Inferior parietal cortex (tissue), 1 donor: Measurements from ENCODE around the gene GPR153.
A peak's percentile ranks its signal among the peaks of the same experiment; 100 is the strongest.
"Not testable (repeated sequence)": the region's sequence is repeated elsewhere in the genome, so short reads cannot be mapped to it uniquely, and the experiment has no call there.

Experiments
- DNase-seq: peaks from one replicate; pipeline ENCODE4 v3.0.0-alpha.2; 2016; ENCODE audit errors: extremely low spot score

Gene GPR153

GRCh38 chr1:6260961-6261614 lies at the start of gene GPR153:
TSS of gene GPR153 (minus strand) at chr1:6261098. CDS start at chr1:6254905, 6,193 bp downstream.
- DNase-seq, result no peak

- no peak for DNase-seq
Measured at GRCh38 chr1:6310116-6310848, 49.4 kb upstream of the GPR153 start.

- DNase-seq, result no peak
Measured at GRCh38 chr1:6309564-6309963, 48.7 kb upstream of the GPR153 start.

GRCh38 chr1:6308449-6308848 lies 47.6 kb upstream of the GPR153 start:
- no peak for DNase-seq

- DNase-seq, result not testable (repeated sequence)
Measured at GRCh38 chr1:6307682-6308081, 46.8 kb upstream of the GPR153 start.

GRCh38 chr1:6307099-6307498 lies 46.2 kb upstream of the GPR153 start:
- no peak for DNase-seq

- no peak for DNase-seq
Measured at GRCh38 chr1:6303397-6304012, 42.6 kb upstream of the GPR153 start.

GRCh38 chr1:6302568-6302967 lies 41.7 kb upstream of the GPR153 start:
- no peak for DNase-seq

GRCh38 chr1:6301526-6301925 lies 40.6 kb upstream of the GPR153 start:
- no peak for DNase-seq

- no peak for DNase-seq
Measured at GRCh38 chr1:6300342-6301048, 39.6 kb upstream of the GPR153 start.

- DNase-seq, result no peak
Measured at GRCh38 chr1:6299557-6300165, 38.8 kb upstream of the GPR153 start.

- no peak for DNase-seq
Measured at GRCh38 chr1:6298940-6299465, 38.1 kb upstream of the GPR153 start.

- no peak for DNase-seq
Measured at GRCh38 chr1:6298530-6298929, 37.6 kb upstream of the GPR153 start.

- DNase-seq, result no peak
Measured at GRCh38 chr1:6295910-6296309, 35.0 kb upstream of the GPR153 start.

- no peak for DNase-seq
Measured at GRCh38 chr1:6294890-6295556, 34.1 kb upstream of the GPR153 start.

GRCh38 chr1:6294080-6294889 lies 33.4 kb upstream of the GPR153 start:
- DNase-seq, result no peak

- DNase-seq, result no peak
Measured at GRCh38 chr1:6292102-6292501, 31.2 kb upstream of the GPR153 start.

- no peak for DNase-seq
Measured at GRCh38 chr1:6288665-6289064, 27.8 kb upstream of the GPR153 start.

- DNase-seq, result no peak
Measured at GRCh38 chr1:6288026-6288425, 27.1 kb upstream of the GPR153 start.

- DNase-seq, result peak; percentile 67
Measured at GRCh38 chr1:6287431-6287886, 26.6 kb upstream of the GPR153 start.
